HCT116 (cell line): ENCODE results near the gene UBE2E2. TPM values are rescaled to one million over a fixed set of nuclear protein-coding genes. Genes with fewer than 3 reads are reported as not detected.

ENCODE experiments used
- ATAC-seq: fragments of 200-7000 bp; cut with Tn5 transposase; 2 replicates; pipeline ENCODE4 v1.9.1; 2020; ENCODE audit warnings: mild to moderate bottlenecking, moderate library complexity
- BruUV-seq: library from RNA; stranded (reverse); fragments of 400-500 nt; replicated peaks from 2 replicates; lab custom pipeline; 2021; lab: Mats Ljungman, UMichigan
- CTCF ChIA-PET: fragments of 300-600 bp; sonication (Branson Sonifier 250); formaldehyde crosslinking; loops from one replicate; lab custom pipeline; 2021; ENCODE audit warnings: antibody characterized with exemption; lab: Charles Lee
- POLR2A ChIA-PET: fragments of 300-600, 350-600 bp; sonication (Branson Sonifier 250); formaldehyde crosslinking; loops from one replicate; lab custom pipeline; 2021; ENCODE audit warnings: antibody characterized with exemption; lab: Charles Lee
- RAD21 ChIA-PET, 2 experiments: fragments of 300-600 bp; sonication (Branson Sonifier 250); formaldehyde crosslinking; loops; one replicate each; lab custom pipeline; 2023; ENCODE audit warnings: low total read pairs in 2 of 2; ENCODE audit not compliant: uncharacterized antibody in 2 of 2, unreplicated experiment in 2 of 2, low non-redundant PET in 1 of 2; lab: Charles Lee
- DNase-seq: peaks from one replicate; pipeline ENCODE4 v3.0.0-alpha.2; 2010; ENCODE audit warnings: low read depth, low spot score
- H2AFZ ChIP-seq: fragments of 200-600 bp; shearing (Covaris generic), sonication (generic); 2 replicates; pipeline ENCODE4 v1.6.1; 2017; ENCODE audit warnings: low read depth, mixed run types, mixed read lengths, antibody characterized with exemption, low read length; ENCODE audit not compliant: poor library complexity, severe bottlenecking
- H3K27ac ChIP-seq: 2 replicates; pipeline ENCODE4 v1.5.1; 2012; ENCODE audit warnings: low read depth, low read length
- H3K27me3 ChIP-seq: fragments of 200-600 bp; sonication (generic); 2 replicates; pipeline ENCODE4 v1.6.1; 2016; ENCODE audit warnings: mixed run types, low read length, mixed read lengths; ENCODE audit not compliant: insufficient read depth
- H3K36me3 ChIP-seq, 2 experiments: fragments of 200-500 bp in 1 of 2; fragments of 200-600 bp in 1 of 2; sonication (Bioruptor generic) in 1 of 2; sonication (generic) in 1 of 2; 2 replicates each; pipeline versions ENCODE4 v1.5.1 to v1.6.1; 2014 to 2016; ENCODE audit warnings: low read length in 2 of 2, inconsistent platforms in 1 of 2, mixed read lengths in 1 of 2, mixed run types in 1 of 2; ENCODE audit not compliant: insufficient read depth in 2 of 2, control insufficient read depth in 1 of 2
- H3K4me1 ChIP-seq, 2 experiments: fragments of 200-600 bp in 1 of 2; sonication (generic) in 1 of 2; 2 replicates each; pipeline versions ENCODE4 v1.5.1 to v1.6.1; 2012 to 2017; ENCODE audit warnings: low read length in 2 of 2, inconsistent platforms in 1 of 2, mild to moderate bottlenecking in 1 of 2, mixed read lengths in 1 of 2, mixed run types in 1 of 2, moderate library complexity in 1 of 2; ENCODE audit not compliant: insufficient read depth in 2 of 2, control insufficient read depth in 1 of 2
- H3K4me2 ChIP-seq: fragments of 200-600 bp; sonication (generic); 2 replicates; pipeline ENCODE4 v1.6.1; 2017; ENCODE audit warnings: mixed run types, low read length, mixed read lengths
- H3K4me3 ChIP-seq, 2 experiments: fragments of 200-600 bp in 1 of 2; sonication (generic) in 1 of 2; replicated peaks in 1 of 2; 2 replicates each; pipeline ENCODE4 v1.5.1; 2011 to 2016; ENCODE audit warnings: low read length in 2 of 2, control low read depth in 1 of 2, low read depth in 1 of 2, mild to moderate bottlenecking in 1 of 2, mixed read lengths in 1 of 2, mixed run types in 1 of 2
- H3K79me2 ChIP-seq: fragments of 200-600 bp; sonication (generic); 2 replicates; pipeline ENCODE4 v1.6.1; 2017; ENCODE audit warnings: mild to moderate bottlenecking, mixed run types, low read length, moderate library complexity, mixed read lengths; ENCODE audit not compliant: insufficient read depth
- H3K9ac ChIP-seq: fragments of 200-600 bp; sonication (generic); 2 replicates; pipeline ENCODE4 v1.6.1; 2016; ENCODE audit warnings: low read length, mixed read lengths
- H3K9me2 ChIP-seq: fragments of 200-600 bp; sonication (generic), shearing (Covaris generic); 2 replicates; pipeline ENCODE4 v1.6.1; 2017; ENCODE audit warnings: mixed run types, mild to moderate bottlenecking, moderate library complexity; ENCODE audit not compliant: insufficient read depth
- H3K9me3 ChIP-seq, 2 experiments: fragments of 200-500 bp in 1 of 2; fragments of 200-600 bp in 1 of 2; sonication (Bioruptor generic) in 1 of 2; sonication (generic) in 1 of 2; 2 replicates each; pipeline ENCODE4 v1.6.1; 2014 to 2017; ENCODE audit warnings: low read length in 2 of 2, mixed read lengths in 2 of 2, inconsistent platforms in 1 of 2, low read depth in 1 of 2, mild to moderate bottlenecking in 1 of 2, mixed run types in 1 of 2, moderate library complexity in 1 of 2; ENCODE audit not compliant: control insufficient read depth in 1 of 2, insufficient read depth in 1 of 2
- H4K20me1 ChIP-seq: fragments of 200-600 bp; sonication (generic), shearing (Covaris generic); 2 replicates; pipeline ENCODE4 v1.6.1; 2017; ENCODE audit warnings: mixed run types, mild to moderate bottlenecking, moderate library complexity; ENCODE audit not compliant: insufficient read depth
- CBX3 ChIP-seq: IDR thresholded peaks from 2 replicates; pipeline ENCODE4 v1.6.1; 2012; ENCODE audit warnings: low read depth
- CEBPB ChIP-seq: IDR thresholded peaks from 2 replicates; pipeline ENCODE4 v1.6.1; 2012; ENCODE audit warnings: low read depth
- EZH2 ChIP-seq: fragments of 200-600 bp; sonication (generic); IDR thresholded peaks from 2 replicates; pipeline ENCODE4 v1.6.1; 2017; ENCODE audit warnings: antibody characterized with exemption, mixed run types
- FOSL1 ChIP-seq: IDR thresholded peaks from 2 replicates; pipeline ENCODE4 v1.6.1; 2012; ENCODE audit warnings: low read depth
- POLR2A ChIP-seq: IDR thresholded peaks from 2 replicates; pipeline ENCODE4 v1.7.0; 2011; ENCODE audit warnings: borderline replicate concordance; ENCODE audit not compliant: insufficient read depth, insufficient read length; ENCODE audit errors: extremely low read depth
- SIN3A ChIP-seq: IDR thresholded peaks from 2 replicates; pipeline ENCODE4 v1.6.1; 2012; ENCODE audit warnings: low read depth
- SP1 ChIP-seq: IDR thresholded peaks from 2 replicates; pipeline ENCODE4 v1.6.1; 2012; ENCODE audit warnings: low read depth
- SRF ChIP-seq: IDR thresholded peaks from 2 replicates; pipeline ENCODE4 v1.6.1; 2012; ENCODE audit warnings: low read depth
- YY1 ChIP-seq: IDR thresholded peaks from 2 replicates; pipeline ENCODE4 v1.6.1; 2011; ENCODE audit warnings: low read length, low read depth, moderate library complexity, mild to moderate bottlenecking; ENCODE audit not compliant: insufficient replicate concordance; ENCODE audit errors: extremely low read depth
- ZFX ChIP-seq: fragments of 450-650 bp; IDR thresholded peaks from 2 replicates; pipeline ENCODE4 v1.6.1; 2017
- ZNF274 ChIP-seq: fragments of 200-500 bp; sonication (Bioruptor generic); IDR thresholded peaks from 2 replicates; pipeline ENCODE4 v1.6.1; 2014; ENCODE audit warnings: mild to moderate bottlenecking, low read depth, low read length, inconsistent platforms
- intact Hi-C: fragments of 100-400 bp; cut with micrococcal nuclease; formaldehyde crosslinking; loops from 2 replicates; pipeline ENCODE4 v1.10.0; 2022
- total RNA-seq: library from RNA; stranded (reverse); gene quantifications from one replicate; pipeline ENCODE4 v1.2.1, GENCODE V29; 2021; ENCODE audit not compliant: unreplicated experiment
- TF ChIP-seq, protein P1 (sequence below): IDR thresholded peaks from 2 replicates; pipeline ENCODE4 v1.6.1; 2012
- TF ChIP-seq, protein P2 (sequence below): IDR thresholded peaks from 2 replicates; pipeline ENCODE4 v1.6.1; 2011; ENCODE audit warnings: mild to moderate bottlenecking, low read length, moderate library complexity; ENCODE audit not compliant: insufficient replicate concordance; ENCODE audit errors: extremely low read depth
- TF ChIP-seq, protein P3 (sequence below), 3 experiments: fragments of 200-600 bp in 1 of 3; sonication (generic) in 1 of 3; IDR thresholded peaks in 2 of 3; conservative IDR thresholded peaks in 1 of 3; 2 replicates each; pipeline ENCODE4 v1.5.1; 2012 to 2017; ENCODE audit warnings: low read depth in 2 of 3, low read length in 2 of 3, antibody characterized with exemption in 1 of 3, borderline replicate concordance in 1 of 3, control low read depth in 1 of 3, mild to moderate bottlenecking in 1 of 3, mixed read lengths in 1 of 3, mixed run types in 1 of 3, moderate library complexity in 1 of 3; ENCODE audit not compliant: insufficient read depth in 1 of 3
- TF ChIP-seq, protein P4 (sequence below): IDR thresholded peaks from 2 replicates; pipeline ENCODE4 v1.6.1; 2012

Gene UBE2E2
- total RNA-seq, 1 experiment from 2014 or later = 21.4 TPM

DNA sequence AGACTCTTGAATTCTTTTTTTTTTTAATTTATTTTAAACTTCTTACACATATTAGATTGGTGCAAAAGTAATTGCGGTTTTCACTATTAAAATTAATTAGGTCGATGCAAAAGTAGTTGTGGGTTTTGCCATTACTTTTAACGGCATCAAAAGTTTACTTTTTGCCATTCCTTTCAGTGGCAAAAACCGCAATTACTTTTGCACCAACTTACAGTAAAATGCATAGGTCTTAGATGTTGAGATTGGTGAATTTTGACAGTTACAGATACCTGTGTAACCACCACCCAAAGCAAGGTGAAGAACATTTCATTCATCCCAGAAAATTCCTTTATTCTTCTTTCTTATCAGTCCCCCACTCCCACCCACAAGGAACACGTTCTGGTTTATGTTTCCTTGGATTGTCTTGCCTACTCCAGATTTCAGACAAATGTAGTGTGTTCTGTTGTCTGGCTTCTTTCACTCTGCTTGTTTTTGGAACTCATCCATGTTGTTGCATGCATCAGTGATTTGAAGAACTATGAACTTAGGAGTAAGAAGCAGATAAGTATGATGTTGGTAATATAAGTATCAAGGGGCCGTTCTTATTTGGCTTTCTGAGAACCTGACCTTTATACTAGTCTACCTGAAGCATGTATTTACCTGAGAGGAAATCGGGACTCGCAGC lies 404.2 kb downstream of the UBE2E2 start:
- no peak for DNase-seq
- no peak for ATAC-seq
- no peaks in the 10 kb centered on the region for H3K9me2 ChIP-seq
- no peaks in the 10 kb centered on the region for H4K20me1 ChIP-seq
- BruUV-seq = no TSS peak
- H3K36me3 ChIP-seq = no peaks in the 10 kb centered on the region
- no peak overlapping the region for H2AFZ ChIP-seq
- H3K4me2 ChIP-seq = no peak overlapping the region
- no peak overlapping the region for H3K27ac ChIP-seq
- H3K9me3 ChIP-seq = no peaks in the 10 kb centered on the region
- RAD21 ChIA-PET = no interaction called here
- POLR2A ChIA-PET = no interaction called here
- no peak for TF ChIP-seq ZFX
- no peak for TF ChIP-seq SP1
- TF ChIP-seq SIN3A = no peak
- no peak for TF ChIP-seq POLR2A
- TF ChIP-seq SRF = no peak
- TF ChIP-seq, protein P1, sequence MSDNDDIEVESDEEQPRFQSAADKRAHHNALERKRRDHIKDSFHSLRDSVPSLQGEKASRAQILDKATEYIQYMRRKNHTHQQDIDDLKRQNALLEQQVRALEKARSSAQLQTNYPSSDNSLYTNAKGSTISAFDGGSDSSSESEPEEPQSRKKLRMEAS = no peak
- TF ChIP-seq CEBPB = no peak
- TF ChIP-seq ZNF274 = no peak
- TF ChIP-seq, protein P2, sequence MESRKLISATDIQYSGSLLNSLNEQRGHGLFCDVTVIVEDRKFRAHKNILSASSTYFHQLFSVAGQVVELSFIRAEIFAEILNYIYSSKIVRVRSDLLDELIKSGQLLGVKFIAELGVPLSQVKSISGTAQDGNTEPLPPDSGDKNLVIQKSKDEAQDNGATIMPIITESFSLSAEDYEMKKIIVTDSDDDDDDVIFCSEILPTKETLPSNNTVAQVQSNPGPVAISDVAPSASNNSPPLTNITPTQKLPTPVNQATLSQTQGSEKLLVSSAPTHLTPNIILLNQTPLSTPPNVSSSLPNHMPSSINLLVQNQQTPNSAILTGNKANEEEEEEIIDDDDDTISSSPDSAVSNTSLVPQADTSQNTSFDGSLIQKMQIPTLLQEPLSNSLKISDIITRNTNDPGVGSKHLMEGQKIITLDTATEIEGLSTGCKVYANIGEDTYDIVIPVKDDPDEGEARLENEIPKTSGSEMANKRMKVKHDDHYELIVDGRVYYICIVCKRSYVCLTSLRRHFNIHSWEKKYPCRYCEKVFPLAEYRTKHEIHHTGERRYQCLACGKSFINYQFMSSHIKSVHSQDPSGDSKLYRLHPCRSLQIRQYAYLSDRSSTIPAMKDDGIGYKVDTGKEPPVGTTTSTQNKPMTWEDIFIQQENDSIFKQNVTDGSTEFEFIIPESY = no peak
- no peak for TF ChIP-seq YY1
- TF ChIP-seq, protein P3, sequence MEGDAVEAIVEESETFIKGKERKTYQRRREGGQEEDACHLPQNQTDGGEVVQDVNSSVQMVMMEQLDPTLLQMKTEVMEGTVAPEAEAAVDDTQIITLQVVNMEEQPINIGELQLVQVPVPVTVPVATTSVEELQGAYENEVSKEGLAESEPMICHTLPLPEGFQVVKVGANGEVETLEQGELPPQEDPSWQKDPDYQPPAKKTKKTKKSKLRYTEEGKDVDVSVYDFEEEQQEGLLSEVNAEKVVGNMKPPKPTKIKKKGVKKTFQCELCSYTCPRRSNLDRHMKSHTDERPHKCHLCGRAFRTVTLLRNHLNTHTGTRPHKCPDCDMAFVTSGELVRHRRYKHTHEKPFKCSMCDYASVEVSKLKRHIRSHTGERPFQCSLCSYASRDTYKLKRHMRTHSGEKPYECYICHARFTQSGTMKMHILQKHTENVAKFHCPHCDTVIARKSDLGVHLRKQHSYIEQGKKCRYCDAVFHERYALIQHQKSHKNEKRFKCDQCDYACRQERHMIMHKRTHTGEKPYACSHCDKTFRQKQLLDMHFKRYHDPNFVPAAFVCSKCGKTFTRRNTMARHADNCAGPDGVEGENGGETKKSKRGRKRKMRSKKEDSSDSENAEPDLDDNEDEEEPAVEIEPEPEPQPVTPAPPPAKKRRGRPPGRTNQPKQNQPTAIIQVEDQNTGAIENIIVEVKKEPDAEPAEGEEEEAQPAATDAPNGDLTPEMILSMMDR (IDR thresholded peaks at IDR 0.05 in 2 of 3, conservative IDR thresholded peaks at IDR 0.05 in 1 of 3; ENCODE audit: borderline replicate concordance in 1 of 3, insufficient read depth in 1 of 3, low read depth in 2 of 3, low read length in 2 of 3) = no peak
- TF ChIP-seq CBX3 = no peak
- no peak for TF ChIP-seq EZH2
- TF ChIP-seq, protein P4, sequence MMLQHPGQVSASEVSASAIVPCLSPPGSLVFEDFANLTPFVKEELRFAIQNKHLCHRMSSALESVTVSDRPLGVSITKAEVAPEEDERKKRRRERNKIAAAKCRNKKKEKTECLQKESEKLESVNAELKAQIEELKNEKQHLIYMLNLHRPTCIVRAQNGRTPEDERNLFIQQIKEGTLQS = no peak
- no peak for TF ChIP-seq FOSL1
- TF ChIP-seq, all 23 proteins: peak for 0
- H3K4me3 ChIP-seq = no peak overlapping the region
- H3K9ac ChIP-seq = no peak overlapping the region
- H3K79me2 ChIP-seq = no peaks in the 10 kb centered on the region
- CTCF ChIA-PET = no interaction called here
- H3K4me1 ChIP-seq = no peaks in the 10 kb centered on the region; a peak in 1 of 4 replicates
- intact Hi-C loops = no loop called here
- H3K27me3 ChIP-seq = no peaks in the 10 kb centered on the region
